Mucosa of descending colon (tissue), 3 donors: ENCODE measurements around the gene CPNE5. TPM values are rescaled to one million over a fixed set of nuclear protein-coding genes. Genes with fewer than 3 reads are reported as not detected.

Experiments used
- ATAC-seq: fragments of 200-7000 bp; cut with Tn5 transposase; one replicate; pipeline ENCODE4 v1.9.1; 2020; ENCODE audit warnings: mild to moderate bottlenecking, moderate library complexity
- DNase-seq, 3 donors: peaks; one replicate each; pipeline ENCODE4 v3.0.0-alpha.2; 2020
- H3K36me3 ChIP-seq: fragments of 200-600 bp; one replicate; pipeline ENCODE4 v1.8.0; 2021; ENCODE audit warnings: low read depth, mild to moderate bottlenecking
- H3K4me1 ChIP-seq: fragments of 200-600 bp; one replicate; pipeline ENCODE4 v1.8.0; 2021; ENCODE audit warnings: low read depth, mild to moderate bottlenecking
- H3K4me3 ChIP-seq: fragments of 200-600 bp; one replicate; pipeline ENCODE4 v1.8.0; 2021; ENCODE audit warnings: mild to moderate bottlenecking
- H3K9me3 ChIP-seq: fragments of 200-600 bp; one replicate; pipeline ENCODE4 v1.8.0; 2021; ENCODE audit warnings: mild to moderate bottlenecking
- intact Hi-C, 2 donors: fragments of 100-400 bp; cut with DNase I in 1 of 2; cut with micrococcal nuclease in 1 of 2; formaldehyde crosslinking; loops; one replicate each; pipeline versions ENCODE4 v1.11.0 to v1.11.1; 2022; cut with DNase I, micrococcal nuclease
- long read RNA-seq, 2 donors: library from polyadenylated mRNA; unstranded; transcript quantifications; one replicate each; pipeline ENCODE4 v2.0.0, GENCODE V29; 2019 to 2021
- total RNA-seq, 3 donors: library from RNA; stranded (reverse); fragmentation: NEBNext Ultra II Directional in 2 of 3; extraction: Animal tissue kit (Norgen Biotek cat#: 25700) in 2 of 3; gene quantifications; one replicate each; pipeline versions ENCODE4 v1.2.1 to v1.2.4, GENCODE V29; 2021 to 2023
- TF ChIP-seq, protein P1 (sequence below): fragments of 200-600 bp; IDR thresholded peaks from one replicate; pipeline ENCODE4 v1.8.0; 2022; ENCODE audit warnings: antibody characterized with exemption, mild to moderate bottlenecking
- donor health status: DM: no; HTN: no; CAD: no; lungs with moderate emphysema.
- donor health status: DM: no; HTN: no; CAD: no.
- donor health status: DM: no; HTN: yes; CAD: no.

The CPNE5 gene
- 10 to 100 TPM in 1 of 3 donors, 1 to 10 TPM in 2; 4.7 to 15.2 (median 6.1) TPM for total RNA-seq
- long read RNA-seq, donor 1, partial matches to known transcripts = 0 of 3 reads
- long read RNA-seq, donor 1, other reads (novel, unspliced or antisense) = 2 of 3 reads
- long read RNA-seq, donor 2 = 0 reads

DNA sequence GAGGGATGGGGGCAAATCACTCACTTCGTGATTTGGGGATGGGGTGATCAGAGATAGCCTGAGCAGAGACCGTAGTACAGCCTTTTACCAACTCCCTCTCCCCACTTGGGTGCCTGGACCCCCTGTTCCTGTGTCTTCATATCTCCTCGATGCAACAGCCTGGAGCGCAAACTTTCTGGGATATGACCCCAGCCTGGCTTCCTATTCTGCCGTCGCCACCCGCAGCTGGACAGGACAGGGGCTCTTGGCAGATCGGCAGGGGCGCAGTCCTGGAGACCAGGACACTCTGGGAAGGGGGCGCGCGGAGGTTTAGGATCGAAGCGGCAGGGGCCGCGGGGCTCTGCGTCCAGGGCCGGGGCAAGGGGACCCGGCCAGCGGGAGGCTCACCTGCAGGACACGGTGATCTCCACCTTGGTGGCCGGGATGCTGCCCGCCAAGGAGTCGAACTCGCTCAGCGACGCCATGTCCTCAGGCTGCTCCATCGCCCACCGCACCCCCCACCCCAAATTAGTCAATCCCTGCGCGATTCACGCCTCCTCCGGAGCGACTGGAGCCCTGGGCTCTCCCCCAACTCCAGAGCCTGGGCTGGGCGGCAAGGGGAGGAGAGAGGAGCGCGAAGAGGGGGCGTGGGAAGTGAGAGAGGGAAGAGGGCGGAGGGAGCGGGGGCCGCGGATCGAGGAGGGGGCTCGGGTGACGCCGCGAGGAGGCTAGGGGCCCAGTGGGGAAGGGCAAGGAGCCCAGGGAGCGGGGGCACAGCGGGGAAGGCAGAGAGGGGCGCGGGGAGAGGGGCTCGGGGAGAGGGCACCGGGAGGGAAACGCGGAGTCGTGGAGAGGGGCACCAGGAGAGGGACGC lies at the start of gene CPNE5:
Gene CPNE5 (minus strand): TSS at position 549 of the 853 bp plus-strand sequence. CDS start 67 bp downstream, at position 482.
- H3K9me3 ChIP-seq = no peaks in the 10 kb centered on the region
- H3K4me1 ChIP-seq = peaks cover 11% of the 10 kb centered on the region
- no peak for ATAC-seq
- TF ChIP-seq, protein P1, sequence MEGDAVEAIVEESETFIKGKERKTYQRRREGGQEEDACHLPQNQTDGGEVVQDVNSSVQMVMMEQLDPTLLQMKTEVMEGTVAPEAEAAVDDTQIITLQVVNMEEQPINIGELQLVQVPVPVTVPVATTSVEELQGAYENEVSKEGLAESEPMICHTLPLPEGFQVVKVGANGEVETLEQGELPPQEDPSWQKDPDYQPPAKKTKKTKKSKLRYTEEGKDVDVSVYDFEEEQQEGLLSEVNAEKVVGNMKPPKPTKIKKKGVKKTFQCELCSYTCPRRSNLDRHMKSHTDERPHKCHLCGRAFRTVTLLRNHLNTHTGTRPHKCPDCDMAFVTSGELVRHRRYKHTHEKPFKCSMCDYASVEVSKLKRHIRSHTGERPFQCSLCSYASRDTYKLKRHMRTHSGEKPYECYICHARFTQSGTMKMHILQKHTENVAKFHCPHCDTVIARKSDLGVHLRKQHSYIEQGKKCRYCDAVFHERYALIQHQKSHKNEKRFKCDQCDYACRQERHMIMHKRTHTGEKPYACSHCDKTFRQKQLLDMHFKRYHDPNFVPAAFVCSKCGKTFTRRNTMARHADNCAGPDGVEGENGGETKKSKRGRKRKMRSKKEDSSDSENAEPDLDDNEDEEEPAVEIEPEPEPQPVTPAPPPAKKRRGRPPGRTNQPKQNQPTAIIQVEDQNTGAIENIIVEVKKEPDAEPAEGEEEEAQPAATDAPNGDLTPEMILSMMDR = no peak
- intact Hi-C loops = no loop called here
- no peak for DNase-seq
- H3K4me3 ChIP-seq = no peak within 1 kb of the TSS
- H3K36me3 ChIP-seq = no peaks in the 10 kb centered on the region

- no peak for ATAC-seq
- no peaks in the 10 kb centered on the region for H3K9me3 ChIP-seq
- TF ChIP-seq, protein P1 = no peak
- no peak for DNase-seq
- H3K4me1 ChIP-seq = peaks cover 9% of the 10 kb centered on the region
- no peak overlapping the region for H3K4me3 ChIP-seq
- H3K36me3 ChIP-seq = no peaks in the 10 kb centered on the region
- intact Hi-C loops = loop anchor here (5.0 to 10.0 kb wide), 2 partner anchors 97 to 129 kb away; partner anchors contain the start of gene MTCH1 (in 1 of the 2)
These were observed 48.9 kb upstream of the CPNE5 start for GRCh38 chr6:36888115-36888643.

DNA sequence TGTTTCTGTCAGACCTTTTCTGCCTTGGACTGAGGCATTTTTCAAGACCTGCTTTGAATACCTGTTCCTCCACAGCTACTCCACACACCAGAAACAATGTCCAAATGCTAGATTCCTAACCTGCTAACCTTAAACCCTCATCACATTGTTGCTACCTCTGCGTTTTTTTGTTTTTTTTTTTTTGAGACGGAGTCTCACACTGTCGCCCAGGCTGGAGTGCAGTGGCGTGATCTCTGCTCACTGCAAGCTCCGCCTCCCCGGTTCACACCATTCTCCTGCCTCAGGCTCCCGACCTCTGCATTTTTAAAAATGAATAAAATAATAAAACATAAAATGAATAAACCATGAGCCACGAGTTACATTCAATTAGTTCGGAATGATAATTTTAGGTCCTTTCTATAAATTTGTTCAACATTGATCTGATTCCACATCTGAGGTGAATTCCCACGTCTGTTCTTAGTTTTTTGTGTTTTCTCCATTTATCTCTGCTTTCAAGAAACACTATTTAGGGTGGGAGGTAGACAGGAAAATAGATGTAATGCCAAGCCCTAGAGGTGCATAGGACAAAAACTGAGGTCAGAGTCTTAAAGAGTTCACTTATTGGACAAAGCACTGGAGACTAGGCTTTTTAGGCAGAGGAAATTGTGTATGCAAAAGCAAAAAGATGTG lies 47.8 kb upstream of the CPNE5 start:
- TF ChIP-seq, protein P1 = no peak
- DNase-seq (no peak), ATAC-seq (no peak)
- H3K36me3 ChIP-seq = no peaks in the 10 kb centered on the region
- peaks cover 9% of the 10 kb centered on the region for H3K4me1 ChIP-seq
- intact Hi-C loops = loop anchor here (5.0 to 10.0 kb wide), 2 partner anchors 98 to 130 kb away; partner anchors contain the start of gene MTCH1 (in 1 of the 2)
- H3K9me3 ChIP-seq = no peaks in the 10 kb centered on the region
- H3K4me3 ChIP-seq = no peak overlapping the region

DNA sequence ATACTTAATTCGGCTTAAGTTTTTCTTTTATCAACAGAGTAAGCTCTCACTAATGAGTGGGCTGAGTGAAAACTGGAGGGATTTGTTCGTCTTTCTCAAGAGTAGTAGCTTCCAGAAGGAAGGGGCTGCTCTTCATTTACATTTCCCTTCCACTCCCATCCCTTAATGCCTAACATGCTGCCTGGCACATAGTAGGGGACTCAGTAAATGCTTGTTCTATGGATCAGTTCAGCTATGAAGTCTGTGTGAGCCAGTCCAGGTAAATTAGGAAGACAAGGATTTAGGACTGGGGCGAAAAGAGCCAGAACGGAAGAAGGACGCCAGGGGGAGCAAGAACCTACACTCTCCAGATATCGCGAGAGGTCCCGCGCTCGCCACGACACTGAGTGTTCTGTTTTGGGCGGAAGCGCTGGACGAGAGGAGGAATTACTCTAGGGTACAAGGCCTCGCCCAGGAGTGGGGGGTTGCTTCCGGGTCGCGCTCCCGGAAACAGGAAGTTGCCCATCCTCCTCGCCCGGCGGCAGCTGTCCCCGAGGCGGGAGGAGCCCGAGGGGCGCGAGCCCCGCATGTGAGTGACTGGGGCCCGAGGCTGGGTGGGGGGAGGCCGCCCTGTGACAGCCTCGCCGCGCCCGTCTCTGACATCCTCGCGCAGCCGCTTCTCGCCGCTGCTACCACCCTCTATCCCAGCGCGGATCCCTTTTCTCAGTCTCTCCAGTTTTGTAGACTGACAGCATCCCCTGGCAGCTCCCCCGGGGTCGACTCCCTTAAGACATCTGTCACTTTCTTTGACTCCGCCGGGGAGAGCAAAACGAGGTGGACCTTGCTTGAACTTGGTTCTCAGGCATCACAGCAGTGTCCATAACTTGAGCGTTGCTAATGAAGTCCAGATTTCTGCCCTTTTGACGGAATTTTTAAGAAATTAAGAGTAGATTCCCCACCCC lies 46.5 kb upstream of the CPNE5 start, which contains the start of gene C6orf89:
Gene C6orf89 (plus strand): TSS at position 492 of the 941 bp plus-strand sequence. CDS start 13,493 bp downstream, outside the sequence.
- no peaks in the 10 kb centered on the region for H3K9me3 ChIP-seq
- intact Hi-C loops = loop anchor here (5.0 to 10.0 kb wide), 2 partner anchors 99 to 132 kb away; partner anchors contain the start of gene MTCH1 (in 1 of the 2)
- no peaks in the 10 kb centered on the region for H3K36me3 ChIP-seq
- DNase-seq (peak; percentile 96 to 99 (median 98)), ATAC-seq (peak; percentile 100)
- peaks cover 9% of the 10 kb centered on the region for H3K4me1 ChIP-seq
- TF ChIP-seq, protein P1 = peak; percentile 79
- H3K4me3 ChIP-seq = peak within 1 kb of the TSS; percentile 59
